Omental fat pad (tissue), 4 donors: ENCODE data around the gene TBC1D19. TPM values are rescaled to one million over a fixed set of nuclear protein-coding genes. Genes with fewer than 3 reads are reported as not detected.
"Not testable (repeated sequence)": the region's sequence is repeated elsewhere in the genome, so short reads cannot be mapped to it uniquely, and the experiment has no call there.

Experiments
- ATAC-seq: fragments of 150-250 bp; one replicate; pipeline ENCODE4 v1.9.1; 2016; ENCODE audit warnings: mild to moderate bottlenecking, moderate library complexity; ENCODE audit not compliant: low FRiP score
- DNase-seq: peaks from one replicate; pipeline ENCODE4 v3.0.0-alpha.2; 2019; ENCODE audit warnings: low spot score
- total RNA-seq, 4 donors: library from RNA; depleted of rRNA; stranded (reverse); fragments of >200 nt; gene quantifications; one replicate each; pipeline ENCODE4 v1.1.0, GENCODE V29; 2016
- TF ChIP-seq, protein P1 (sequence below), 3 donors: fragments of 450-650 bp; IDR thresholded peaks; one replicate each; pipeline ENCODE4 v1.5.1; 2016 to 2017; ENCODE audit warnings: antibody characterized with exemption in 3 of 3, mild to moderate bottlenecking in 3 of 3, moderate library complexity in 2 of 3

The TBC1D19 gene
- total RNA-seq, 4 donors from 2014 or later: 5.6 to 21.6 (median 12.3) TPM

DNA sequence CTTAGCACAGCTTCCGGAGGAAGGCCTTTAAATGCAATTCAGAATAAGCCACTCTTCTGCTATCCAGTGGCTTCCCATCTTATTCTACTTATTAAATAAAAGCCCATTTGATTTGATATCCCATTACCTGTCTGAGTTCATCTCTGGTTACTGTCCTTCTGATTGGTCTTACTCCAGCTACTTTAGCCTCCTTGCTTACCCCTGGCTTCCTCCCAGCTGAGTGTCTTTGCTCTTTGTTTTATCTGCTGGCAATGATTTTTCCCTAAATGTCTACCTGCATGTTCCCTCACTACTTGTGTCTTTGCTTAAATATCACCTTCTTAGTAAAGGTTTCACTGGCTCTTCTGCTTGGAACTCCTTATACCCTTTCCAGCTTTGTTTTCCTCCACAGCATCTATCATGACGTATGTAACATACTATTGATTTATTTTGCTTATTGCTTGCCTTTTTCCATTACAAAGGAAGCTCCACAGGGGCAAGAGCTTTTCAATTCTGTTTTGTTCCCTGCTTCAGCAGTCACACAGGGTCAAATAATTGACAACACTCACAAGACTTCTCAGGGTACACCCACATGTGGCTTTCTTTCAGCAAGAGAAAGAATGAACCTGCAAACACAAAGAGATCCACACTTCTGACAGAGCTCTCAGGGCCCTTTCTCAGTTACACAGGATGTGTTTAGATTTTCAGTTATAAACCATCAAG, 63.8 kb downstream of the TBC1D19 start:
- TF ChIP-seq, protein P1, sequence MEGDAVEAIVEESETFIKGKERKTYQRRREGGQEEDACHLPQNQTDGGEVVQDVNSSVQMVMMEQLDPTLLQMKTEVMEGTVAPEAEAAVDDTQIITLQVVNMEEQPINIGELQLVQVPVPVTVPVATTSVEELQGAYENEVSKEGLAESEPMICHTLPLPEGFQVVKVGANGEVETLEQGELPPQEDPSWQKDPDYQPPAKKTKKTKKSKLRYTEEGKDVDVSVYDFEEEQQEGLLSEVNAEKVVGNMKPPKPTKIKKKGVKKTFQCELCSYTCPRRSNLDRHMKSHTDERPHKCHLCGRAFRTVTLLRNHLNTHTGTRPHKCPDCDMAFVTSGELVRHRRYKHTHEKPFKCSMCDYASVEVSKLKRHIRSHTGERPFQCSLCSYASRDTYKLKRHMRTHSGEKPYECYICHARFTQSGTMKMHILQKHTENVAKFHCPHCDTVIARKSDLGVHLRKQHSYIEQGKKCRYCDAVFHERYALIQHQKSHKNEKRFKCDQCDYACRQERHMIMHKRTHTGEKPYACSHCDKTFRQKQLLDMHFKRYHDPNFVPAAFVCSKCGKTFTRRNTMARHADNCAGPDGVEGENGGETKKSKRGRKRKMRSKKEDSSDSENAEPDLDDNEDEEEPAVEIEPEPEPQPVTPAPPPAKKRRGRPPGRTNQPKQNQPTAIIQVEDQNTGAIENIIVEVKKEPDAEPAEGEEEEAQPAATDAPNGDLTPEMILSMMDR (IDR thresholded peaks at IDR 0.05): no peak
- DNase-seq (no peak), ATAC-seq (no peak)

DNA sequence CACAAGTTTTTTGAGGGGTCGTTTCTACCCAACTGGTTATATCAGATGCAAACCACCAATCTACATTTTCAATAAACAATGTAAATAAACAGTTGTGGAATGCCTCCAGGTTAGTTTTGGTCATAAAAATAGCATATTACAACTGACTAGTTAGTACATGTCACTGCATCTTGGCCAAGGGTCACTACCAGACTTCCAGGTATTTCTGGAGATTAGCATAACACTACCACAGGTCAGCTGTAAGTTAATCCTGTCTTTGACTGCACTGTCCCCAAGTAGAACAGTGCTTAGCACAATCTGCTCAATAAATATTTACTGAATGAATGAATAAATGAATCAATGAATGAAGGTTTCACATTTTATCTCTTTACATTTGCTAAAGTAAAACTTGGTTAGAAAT, 64.4 kb downstream of the TBC1D19 start:
- DNase-seq: no peak
- TF ChIP-seq, protein P1 (IDR thresholded peaks at IDR 0.05): no peak
- no peak for ATAC-seq

DNA sequence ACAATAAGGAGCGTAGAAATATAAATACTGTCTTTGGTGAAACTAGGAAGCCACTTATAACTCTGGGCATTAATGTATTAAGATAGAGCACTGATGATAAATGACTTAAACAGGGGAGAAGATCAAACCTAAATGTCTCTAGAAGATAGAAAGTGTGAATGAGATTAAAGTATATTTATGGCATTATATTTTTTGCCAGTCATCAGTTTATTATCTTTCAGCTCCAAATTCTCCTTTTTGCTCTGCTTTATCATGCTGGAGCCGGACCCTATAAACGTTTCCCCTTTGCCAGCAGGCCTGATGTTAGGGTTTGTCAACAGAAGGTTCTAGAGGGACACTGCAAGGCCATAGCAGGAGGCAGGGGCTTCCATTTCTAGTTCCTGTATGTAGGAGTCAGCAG, 76.4 kb downstream of the TBC1D19 start:
- ATAC-seq (no peak), DNase-seq (no peak)
- TF ChIP-seq, protein P1 (IDR thresholded peaks at IDR 0.05): no peak

DNA sequence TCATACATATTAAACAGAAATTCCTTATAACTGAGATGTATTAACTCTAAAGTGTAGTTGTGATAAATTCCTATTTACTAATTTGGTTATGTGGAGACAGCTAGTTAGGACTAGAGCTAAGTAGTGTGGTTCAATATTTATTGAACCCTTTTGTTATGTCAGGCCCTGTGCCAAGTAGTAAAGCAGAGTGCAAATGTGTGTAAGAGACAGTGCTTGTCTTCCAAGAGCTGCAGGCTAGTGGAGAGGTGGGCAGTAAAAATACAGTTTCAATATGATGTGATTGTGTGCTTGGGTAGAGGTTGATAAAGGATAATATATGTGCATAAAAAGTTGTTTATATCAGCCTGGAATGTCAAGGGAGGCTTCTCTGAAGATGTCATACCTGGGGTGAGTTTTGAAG, 80.0 kb downstream of the TBC1D19 start:
- DNase-seq: no peak
- TF ChIP-seq, protein P1 (IDR thresholded peaks at IDR 0.05): no peak
- no peak for ATAC-seq

DNA sequence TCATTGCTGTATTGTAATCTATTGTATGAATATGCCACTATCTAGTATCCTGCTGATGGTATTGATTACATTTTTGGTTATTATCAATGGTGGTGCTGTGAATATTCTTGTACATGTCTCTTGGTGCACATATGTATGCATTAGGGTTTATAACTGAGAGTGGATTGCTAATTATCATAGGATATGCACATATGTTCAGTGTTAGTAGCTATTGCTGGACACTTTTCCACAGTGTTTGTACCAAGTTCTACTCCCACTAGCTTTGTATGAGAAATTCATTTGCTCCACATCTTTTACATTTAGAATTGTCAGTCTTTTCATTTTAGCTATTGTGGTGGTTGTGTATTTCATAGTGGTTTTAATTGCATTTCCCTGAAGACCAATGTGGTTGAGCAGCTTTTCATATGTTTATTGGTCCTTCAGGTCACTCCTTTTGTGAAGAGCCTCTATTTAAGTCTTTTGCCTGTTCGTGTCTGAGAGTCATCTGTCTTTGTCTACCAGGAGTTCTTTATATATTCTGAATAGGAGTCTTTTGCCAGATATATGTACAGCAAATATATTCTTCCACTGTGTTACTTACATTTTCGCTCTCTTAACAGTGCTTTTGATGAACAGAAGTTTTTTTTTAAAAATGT, 87.1 kb downstream of the TBC1D19 start:
- DNase-seq (no peak), ATAC-seq (no peak)
- TF ChIP-seq, protein P1 (IDR thresholded peaks at IDR 0.05): no peak

DNA sequence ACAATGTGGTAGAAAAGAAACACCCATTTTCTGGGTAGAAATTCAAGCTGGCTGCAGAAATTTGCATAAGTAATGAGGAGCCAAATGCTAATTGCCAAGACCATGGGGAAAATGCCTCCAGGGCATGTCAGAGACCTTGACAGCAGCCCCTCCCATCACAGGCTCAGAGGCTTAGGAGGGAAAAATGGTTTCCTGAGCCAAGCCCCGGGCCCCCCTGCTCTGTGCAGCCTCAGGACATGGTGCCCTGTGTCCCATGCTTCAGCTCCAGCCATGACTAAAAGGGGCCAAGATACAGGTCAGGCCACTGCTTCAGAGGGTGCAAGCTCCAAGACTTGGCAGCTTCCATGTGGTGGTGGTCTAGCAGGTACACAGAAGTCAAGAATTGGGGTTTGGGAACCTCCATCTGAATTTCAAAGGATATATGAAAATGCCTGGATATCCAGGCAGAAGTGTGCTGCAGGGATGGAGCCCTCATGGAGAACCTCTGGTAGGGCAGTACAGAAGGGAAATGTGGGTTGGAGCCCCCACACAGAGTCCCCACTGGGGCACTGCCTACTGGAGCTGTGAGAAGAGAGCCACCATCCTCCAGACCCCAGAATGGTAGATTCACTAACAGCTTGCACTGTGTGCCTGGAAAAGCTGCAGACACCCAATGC, 95.3 kb downstream of the TBC1D19 start:
- DNase-seq, ATAC-seq: not testable (repeated sequence)

DNA sequence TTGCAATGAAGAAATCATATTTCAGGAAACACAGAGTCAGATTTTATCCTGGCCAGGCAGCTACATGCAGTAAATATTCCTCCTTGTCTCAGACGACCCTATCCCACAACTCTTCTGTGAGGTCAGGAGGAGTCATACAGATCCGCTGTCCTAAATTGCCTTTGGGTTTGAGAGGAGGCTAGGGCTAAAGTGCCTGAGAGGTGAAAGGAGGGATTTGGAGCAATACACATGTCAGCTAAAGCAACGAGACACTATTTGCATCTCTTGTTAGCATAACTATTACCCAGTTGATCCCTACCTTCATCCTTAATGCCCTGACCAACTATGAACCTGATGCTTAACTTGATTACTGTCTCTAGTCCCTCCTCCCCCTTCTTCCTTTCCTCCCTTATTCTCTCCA, 98.6 kb downstream of the TBC1D19 start:
- TF ChIP-seq, protein P1 (IDR thresholded peaks at IDR 0.05): no peak
- ATAC-seq: no peak
- DNase-seq: no peak
